ENCODE data around the gene CBX1. TPM values are rescaled to one million over a fixed set of nuclear protein-coding genes. Genes with fewer than 3 reads are reported as not detected.

The CBX1 gene
- total and polyA plus RNA-seq, 2 of the 8 experiments (the other 6 are each of a cell fraction or from before 2014, with no cell fraction given), result 38.7 to 173 TPM

GRCh38 chr17:48055531-48056245 lies 45.6 kb downstream of the CBX1 start:
- H3K9ac ChIP-seq (replicated peaks in 1 of 4; ENCODE audit: extremely low read depth in 1 of 4, low read depth in 3 of 4, low read length in 3 of 4), result peak overlapping the region in 3 of 4 experiments; percentile 51 to 89 (median 77); a peak in 6 of 7 replicates
- H4K8ac ChIP-seq (ENCODE audit: extremely low read depth, insufficient read depth, low read length), result peak overlapping the region; percentile 22; the same call in 1 of the 2 replicates
- DNase-seq (ENCODE audit: low read depth in 1 of 2, low spot score in 2 of 2) (peak; percentile 64 to 70), FAIRE-seq (peak; percentile 94)
- peak overlapping the region; percentile 79 to 98 (median 84) for H3K4me3 ChIP-seq (ENCODE audit: extremely low read depth in 1 of 4, insufficient read depth in 2 of 4, low read depth in 3 of 4, low read length in 4 of 4)
- H3K14ac ChIP-seq (ENCODE audit: insufficient read length), result no peak overlapping the region
- H3K23ac ChIP-seq (ENCODE audit: insufficient read length), result no peak overlapping the region
- no peak overlapping the region for H2AFZ ChIP-seq (ENCODE audit: low read length)
- ChIA-PET POLR2A (ENCODE audit: partially characterized antibody) (interaction anchor here (0.7 to 41.8 kb wide), 30 partner anchors 10 to 1181 kb away, joined by 3 to 1227 read pairs (median 4); partner anchors contain the start of genes CBX1, CDK5RAP3, COPZ2 and NFE2L1), CTCF (ENCODE audit: partially characterized antibody) (interaction anchor here (0.7 to 14.5 kb wide), 16 partner anchors 9 to 710 kb away, joined by 3 to 203 read pairs (median 4); partner anchors contain the start of gene SNX11)
- H4K20me1 ChIP-seq (replicated peaks in 1 of 2; ENCODE audit: control insufficient read depth in 1 of 2, insufficient read depth in 2 of 2, low read length in 2 of 2), result peaks cover 12 to 35% of the 10 kb centered on the region in 2 experiments
- H3K4me1 ChIP-seq (replicated peaks in 1 of 4; ENCODE audit: control insufficient read depth in 3 of 4, insufficient read depth in 4 of 4, low read length in 3 of 4), result peaks cover 16 to 55% (median 35%) of the 10 kb centered on the region in 4 experiments
- H2BK12ac ChIP-seq (ENCODE audit: low read depth, low read length), result peak overlapping the region; percentile 98
- peaks cover 14% of the 10 kb centered on the region for H3K79me1 ChIP-seq (ENCODE audit: low read depth, low read length)
- peaks cover 29 to 68% (median 48%) of the 10 kb centered on the region in 4 experiments for H3K36me3 ChIP-seq (ENCODE audit: control insufficient read depth in 2 of 4, insufficient read depth in 4 of 4, low read length in 3 of 4)
- H2BK120ac ChIP-seq (replicated peaks; ENCODE audit: low read depth, low read length), result peak overlapping the region; percentile 57
- peak overlapping the region; percentile 73 for H4K5ac ChIP-seq (ENCODE audit: insufficient read length, low read depth, low read length)
- H2AK5ac ChIP-seq (ENCODE audit: low read depth, low read length), result peak overlapping the region; percentile 94
- peaks cover 13 to 84% of the 10 kb centered on the region in 2 experiments for H3K79me2 ChIP-seq (ENCODE audit: control insufficient read depth in 1 of 2, insufficient read depth in 2 of 2, low read length in 2 of 2)
- H3K23me2 ChIP-seq (ENCODE audit: low read depth, low read length), result peaks cover 6% of the 10 kb centered on the region; the same call in 1 of the 2 replicates
- peak overlapping the region; percentile 96 for H3K18ac ChIP-seq (ENCODE audit: extremely low read depth, low read length)
- H2BK5ac ChIP-seq (ENCODE audit: low read depth, low read length), result peak overlapping the region; percentile 99
- peak overlapping the region; percentile 88 for H3K27ac ChIP-seq (ENCODE audit: low read depth, low read length)
- no peak overlapping the region; the same call in 1 of the 2 replicates for H2BK15ac ChIP-seq (ENCODE audit: low read length)
- WGBS, 2 experiments (ENCODE audit: extremely low coverage in 1 of 2, insufficient coverage in 1 of 2, insufficient read length in 1 of 2, insufficient replicate concordance in 2 of 2, low coverage in 1 of 2, low lambda C conversion rate in 2 of 2, missing lambda C conversion rate in 1 of 2), result 1% methylated on average over 5 of the region's 5 CpGs; no CpG with 5 or more reads in 1 of the 2 experiments
- H4K91ac ChIP-seq (replicated peaks; ENCODE audit: insufficient read length, low read length), result peak overlapping the region; percentile 94
- H3K56ac ChIP-seq (replicated peaks; ENCODE audit: insufficient read length, low read depth, low read length), result peak overlapping the region; percentile 54
- H2BK20ac ChIP-seq (ENCODE audit: low read length), result peak overlapping the region; percentile 66; the same call in 1 of the 2 replicates
- H3K4ac ChIP-seq (replicated peaks; ENCODE audit: insufficient read length, low read depth, low read length), result peak overlapping the region; percentile 63
- H3K27me3 ChIP-seq (replicated peaks in 1 of 4; ENCODE audit: control insufficient read depth in 3 of 4, extremely low read depth in 1 of 4, insufficient read depth in 3 of 4, low read length in 3 of 4), result no peaks in the 10 kb centered on the region
- no peaks in the 10 kb centered on the region for H3K9me3 ChIP-seq (ENCODE audit: insufficient read depth in 2 of 2, low read depth in 1 of 2, low read length in 1 of 2)
- H3K4me2 ChIP-seq (ENCODE audit: insufficient read depth in 1 of 2, low read depth in 2 of 2, low read length in 2 of 2), result peak overlapping the region; percentile 89 to 90
- TF ChIP-seq ATF2 (IDR thresholded peaks at IDR 0.05; ENCODE audit: low read length) (peak; percentile 47; the same call in 1 of the 2 replicates), BCL11A (IDR thresholded peaks at IDR 0.05; ENCODE audit: low read depth in 2 of 2, low read length in 2 of 2) (no peak), FOSL1 (IDR thresholded peaks at IDR 0.05; ENCODE audit: insufficient read depth, low read depth, low read length) (no peak), CTBP2 (IDR thresholded peaks at IDR 0.05; ENCODE audit: borderline replicate concordance, insufficient read depth, insufficient read length, low read length) (peak; percentile 56), KDM4A (IDR thresholded peaks at IDR 0.05; ENCODE audit: low read depth, low read length, severe bottlenecking) (no peak), EGR1 (IDR thresholded peaks at IDR 0.05; ENCODE audit: borderline replicate concordance, low read depth, low read length) (no peak), SIX5 (IDR thresholded peaks at IDR 0.05; ENCODE audit: low read depth, low read length) (no peak), SRF (IDR thresholded peaks at IDR 0.05; ENCODE audit: low read depth, low read length) (no peak), POU5F1 (IDR thresholded peaks at IDR 0.05; ENCODE audit: low read depth, low read length) (peak; percentile 76)
